RWPE2 (cell line): Measurements from ENCODE around the gene PCDHGB7.
"Not testable (repeated sequence)": the region's sequence is repeated elsewhere in the genome, so short reads cannot be mapped to it uniquely, and the experiment has no call there.

ENCODE experiments used
- ATAC-seq: fragments of 200-7000 bp; cut with Tn5 transposase; 3 replicates; pipeline ENCODE4 v1.9.1; 2021; ENCODE audit warnings: low read depth
- DNase-seq: peaks from one replicate; pipeline ENCODE4 v3.0.0-alpha.2; 2020; ENCODE audit warnings: low spot score
- H3K27ac ChIP-seq: fragments of 450-650 bp; 2 replicates; pipeline ENCODE4 v1.5.1; 2017; ENCODE audit warnings: mild to moderate bottlenecking; ENCODE audit not compliant: poor library complexity, severe bottlenecking
- H3K27me3 ChIP-seq: fragments of 250-450 bp; sonication (Bioruptor Pico); 2 replicates; pipeline ENCODE4 v1.5.1; 2021; ENCODE audit warnings: mild to moderate bottlenecking, moderate library complexity; ENCODE audit not compliant: insufficient read depth, poor library complexity, severe bottlenecking
- H3K36me3 ChIP-seq: fragments of 250-450 bp; sonication (Bioruptor Pico); 2 replicates; pipeline ENCODE4 v1.5.1; 2020; ENCODE audit warnings: low read depth, mild to moderate bottlenecking, moderate library complexity
- H3K4me1 ChIP-seq: fragments of 250-450 bp; sonication (Bioruptor Pico); 2 replicates; pipeline ENCODE4 v1.5.1; 2021; ENCODE audit warnings: mild to moderate bottlenecking, moderate library complexity; ENCODE audit not compliant: insufficient read depth, poor library complexity, severe bottlenecking
- H3K4me3 ChIP-seq: fragments of 250-450 bp; sonication (Bioruptor Pico); 2 replicates; pipeline ENCODE4 v1.5.1; 2021; ENCODE audit warnings: mild to moderate bottlenecking, moderate library complexity; ENCODE audit not compliant: severe bottlenecking
- H3K9me3 ChIP-seq: fragments of 250-450 bp; sonication (Bioruptor Pico); 2 replicates; pipeline ENCODE4 v1.5.1; 2021; ENCODE audit warnings: mild to moderate bottlenecking, moderate library complexity; ENCODE audit not compliant: severe bottlenecking
- TF ChIP-seq, protein P1 (sequence below): fragments of 450-650 bp; IDR thresholded peaks from one replicate; pipeline ENCODE4 v1.5.1; 2017; ENCODE audit warnings: mild to moderate bottlenecking, moderate library complexity; ENCODE audit not compliant: poor library complexity, severe bottlenecking

Gene PCDHGB7

DNA sequence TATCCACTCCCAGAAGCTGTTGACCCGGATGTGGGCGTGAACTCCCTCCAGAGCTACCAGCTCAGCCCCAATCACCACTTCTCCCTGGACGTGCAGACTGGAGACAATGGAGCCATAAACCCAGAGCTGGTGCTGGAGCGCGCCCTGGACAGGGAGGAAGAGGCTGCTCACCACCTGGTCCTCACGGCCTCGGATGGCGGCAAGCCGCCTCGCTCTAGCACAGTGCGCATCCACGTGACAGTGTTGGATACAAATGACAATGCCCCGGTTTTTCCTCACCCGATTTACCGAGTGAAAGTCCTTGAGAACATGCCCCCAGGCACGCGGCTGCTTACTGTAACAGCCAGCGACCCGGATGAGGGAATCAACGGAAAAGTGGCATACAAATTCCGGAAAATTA, 24.2 kb upstream of the PCDHGB7 start:
- peaks cover 46% of the 10 kb centered on the region for H3K9me3 ChIP-seq
- no peak for ATAC-seq

DNA sequence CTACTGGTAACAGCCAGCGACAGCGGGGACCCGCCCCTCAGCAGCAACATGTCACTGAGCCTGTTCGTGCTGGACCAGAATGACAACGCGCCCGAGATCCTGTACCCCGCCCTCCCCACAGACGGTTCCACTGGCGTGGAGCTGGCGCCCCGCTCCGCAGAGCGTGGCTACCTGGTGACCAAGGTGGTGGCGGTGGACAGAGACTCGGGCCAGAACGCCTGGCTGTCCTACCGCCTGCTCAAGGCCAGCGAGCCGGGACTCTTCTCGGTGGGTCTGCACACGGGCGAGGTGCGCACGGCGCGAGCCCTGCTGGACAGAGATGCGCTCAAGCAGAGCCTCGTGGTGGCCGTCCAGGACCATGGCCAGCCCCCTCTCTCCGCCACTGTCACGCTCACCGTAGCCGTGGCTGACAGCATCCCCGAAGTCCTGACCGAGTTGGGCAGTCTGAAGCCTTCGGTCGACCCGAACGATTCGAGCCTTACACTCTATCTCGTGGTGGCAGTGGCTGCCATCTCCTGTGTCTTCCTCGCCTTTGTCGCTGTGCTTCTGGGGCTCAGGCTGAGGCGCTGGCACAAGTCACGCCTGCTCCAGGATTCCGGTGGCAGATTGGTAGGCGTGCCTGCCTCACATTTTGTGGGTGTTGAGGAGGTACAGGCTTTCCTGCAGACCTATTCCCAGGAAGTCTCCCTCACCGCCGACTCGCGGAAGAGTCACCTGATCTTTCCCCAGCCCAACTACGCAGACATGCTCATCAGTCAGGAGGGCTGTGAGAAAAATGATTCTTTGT, 22.9 kb upstream of the PCDHGB7 start:
- ATAC-seq, H3K27ac ChIP-seq: not testable (repeated sequence)
- H3K9me3 ChIP-seq = peaks cover 46% of the 10 kb centered on the region

More for the DNA sequence above, 24.2 kb upstream of the PCDHGB7 start:
- Histone ChIP-seq H3K4me1 (no peaks in the 10 kb centered on the region), H3K27ac (no peak overlapping the region), H3K4me3 (no peak overlapping the region), H3K36me3 (peaks cover 5% of the 10 kb centered on the region), H3K27me3 (peaks cover 8% of the 10 kb centered on the region)
- TF ChIP-seq, protein P1, sequence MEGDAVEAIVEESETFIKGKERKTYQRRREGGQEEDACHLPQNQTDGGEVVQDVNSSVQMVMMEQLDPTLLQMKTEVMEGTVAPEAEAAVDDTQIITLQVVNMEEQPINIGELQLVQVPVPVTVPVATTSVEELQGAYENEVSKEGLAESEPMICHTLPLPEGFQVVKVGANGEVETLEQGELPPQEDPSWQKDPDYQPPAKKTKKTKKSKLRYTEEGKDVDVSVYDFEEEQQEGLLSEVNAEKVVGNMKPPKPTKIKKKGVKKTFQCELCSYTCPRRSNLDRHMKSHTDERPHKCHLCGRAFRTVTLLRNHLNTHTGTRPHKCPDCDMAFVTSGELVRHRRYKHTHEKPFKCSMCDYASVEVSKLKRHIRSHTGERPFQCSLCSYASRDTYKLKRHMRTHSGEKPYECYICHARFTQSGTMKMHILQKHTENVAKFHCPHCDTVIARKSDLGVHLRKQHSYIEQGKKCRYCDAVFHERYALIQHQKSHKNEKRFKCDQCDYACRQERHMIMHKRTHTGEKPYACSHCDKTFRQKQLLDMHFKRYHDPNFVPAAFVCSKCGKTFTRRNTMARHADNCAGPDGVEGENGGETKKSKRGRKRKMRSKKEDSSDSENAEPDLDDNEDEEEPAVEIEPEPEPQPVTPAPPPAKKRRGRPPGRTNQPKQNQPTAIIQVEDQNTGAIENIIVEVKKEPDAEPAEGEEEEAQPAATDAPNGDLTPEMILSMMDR = no peak
- no peak for DNase-seq

DNA sequence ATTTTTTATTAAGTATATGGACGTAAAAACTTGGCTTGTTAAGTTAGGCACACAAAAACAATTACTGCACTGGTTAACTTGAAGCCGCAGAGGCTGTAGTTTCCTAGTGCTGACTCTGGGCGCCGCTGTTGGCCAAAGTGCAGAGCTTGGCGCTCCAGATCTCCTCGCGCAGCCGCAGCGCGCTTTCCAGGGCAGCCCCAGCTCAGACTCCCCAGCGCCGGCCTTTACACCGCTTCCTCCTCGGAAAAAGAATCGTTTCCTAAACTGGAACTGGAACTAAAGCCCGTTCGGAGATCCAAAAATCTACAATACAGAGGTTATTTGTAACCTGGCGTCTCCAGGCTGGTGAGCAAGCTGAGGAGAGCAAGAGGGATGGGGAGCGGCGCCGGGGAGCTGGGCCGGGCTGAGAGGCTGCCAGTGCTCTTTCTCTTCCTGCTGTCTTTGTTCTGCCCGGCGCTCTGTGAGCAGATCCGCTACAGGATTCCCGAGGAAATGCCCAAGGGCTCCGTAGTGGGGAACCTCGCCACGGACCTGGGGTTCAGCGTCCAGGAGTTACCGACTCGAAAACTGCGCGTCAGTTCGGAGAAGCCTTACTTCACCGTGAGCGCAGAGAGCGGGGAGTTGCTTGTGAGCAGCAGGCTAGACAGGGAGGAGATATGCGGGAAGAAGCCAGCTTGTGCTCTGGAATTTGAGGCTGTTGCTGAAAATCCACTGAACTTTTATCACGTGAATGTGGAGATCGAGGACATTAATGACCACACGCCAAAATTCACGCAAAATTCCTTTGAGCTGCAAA, 19.5 kb upstream of the PCDHGB7 start, which contains the start of gene PCDHGB5:
Gene PCDHGB5 (plus strand): TSS at position 192 of the 796 bp plus-strand sequence. CDS start 181 bp downstream, at position 373.
- not testable (repeated sequence) for H3K4me1 ChIP-seq, H3K27ac ChIP-seq, DNase-seq
- Histone ChIP-seq H3K4me3 (peak within 1 kb of the TSS; percentile 16), H3K27me3 (peaks cover 20% of the 10 kb centered on the region), H3K9me3 (peaks cover 38% of the 10 kb centered on the region), H3K36me3 (peaks cover 14% of the 10 kb centered on the region)
- peak; percentile 90 for ATAC-seq
- TF ChIP-seq, protein P1 = peak; percentile 86

More for the DNA sequence above, 22.9 kb upstream of the PCDHGB7 start:
- not testable (repeated sequence) for H3K4me1 ChIP-seq, H3K36me3 ChIP-seq, DNase-seq, H3K4me3 ChIP-seq
- H3K27me3 ChIP-seq = peaks cover 15% of the 10 kb centered on the region

DNA sequence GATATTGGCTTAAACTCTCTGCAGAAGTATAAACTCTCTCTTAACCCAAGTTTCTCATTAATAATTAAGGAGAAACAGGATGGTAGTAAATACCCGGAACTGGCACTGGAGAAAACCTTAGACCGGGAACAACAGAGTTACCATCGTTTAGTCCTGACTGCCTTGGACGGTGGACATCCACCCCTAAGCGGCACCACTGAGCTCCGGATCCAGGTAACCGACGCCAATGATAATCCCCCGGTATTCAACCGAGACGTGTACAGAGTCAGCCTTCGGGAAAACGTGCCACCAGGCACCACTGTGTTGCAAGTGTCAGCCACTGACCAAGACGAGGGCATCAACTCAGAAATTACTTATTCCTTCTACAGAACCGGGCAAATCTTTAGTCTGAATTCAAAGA, 18.9 kb upstream of the PCDHGB7 start:
- TF ChIP-seq, protein P1 = no peak
- Histone ChIP-seq H3K27me3 (peaks cover 20% of the 10 kb centered on the region), H3K4me1 (no peaks in the 10 kb centered on the region), H3K9me3 (peaks cover 34% of the 10 kb centered on the region), H3K27ac (no peak overlapping the region), H3K36me3 (peaks cover 14% of the 10 kb centered on the region), H3K4me3 (no peak overlapping the region)
- DNase-seq = no peak
- no peak for ATAC-seq

DNA sequence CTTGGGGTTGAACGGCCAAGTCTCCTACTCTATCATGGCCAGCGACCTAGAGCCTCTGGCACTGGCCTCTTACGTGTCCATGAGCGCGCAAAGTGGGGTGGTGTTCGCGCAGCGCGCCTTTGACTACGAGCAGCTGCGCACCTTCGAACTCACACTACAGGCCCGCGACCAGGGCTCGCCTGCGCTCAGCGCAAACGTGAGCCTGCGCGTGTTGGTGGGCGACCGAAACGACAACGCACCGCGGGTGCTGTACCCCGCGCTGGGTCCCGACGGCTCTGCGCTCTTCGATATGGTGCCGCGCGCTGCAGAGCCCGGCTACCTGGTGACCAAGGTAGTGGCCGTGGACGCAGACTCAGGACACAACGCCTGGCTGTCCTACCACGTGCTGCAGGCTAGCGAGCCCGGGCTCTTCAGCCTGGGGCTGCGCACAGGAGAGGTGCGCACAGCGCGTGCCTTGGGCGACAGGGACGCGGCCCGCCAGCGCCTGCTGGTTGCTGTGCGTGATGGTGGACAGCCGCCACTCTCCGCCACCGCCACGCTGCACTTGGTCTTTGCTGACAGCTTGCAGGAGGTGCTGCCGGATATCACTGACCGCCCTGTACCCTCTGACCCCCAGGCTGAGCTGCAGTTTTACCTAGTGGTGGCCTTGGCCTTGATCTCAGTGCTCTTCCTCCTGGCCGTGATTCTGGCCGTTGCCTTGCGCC, 17.8 kb upstream of the PCDHGB7 start:
- Histone ChIP-seq H3K36me3 (peaks cover 14% of the 10 kb centered on the region), H3K4me3 (no peak overlapping the region), H3K27me3 (peaks cover 20% of the 10 kb centered on the region), H3K9me3 (peaks cover 27% of the 10 kb centered on the region), H3K4me1 (no peaks in the 10 kb centered on the region), H3K27ac (no peak overlapping the region)
- ATAC-seq (no peak), DNase-seq (no peak)
- TF ChIP-seq, protein P1 = no peak
